Activated effector memory CD4-positive, alpha-beta T cell treated with anti-CD3 and anti-CD28 coated beads, Interleukin-2, amount 50 U/mL, for 16 hours (primary cell): ENCODE results near the gene ANK2.
"Not testable (repeated sequence)": the region's sequence is repeated elsewhere in the genome, so short reads cannot be mapped to it uniquely, and the experiment has no call there.

Source experiments
- DNase-seq: peaks from one replicate; pipeline ENCODE4 v3.0.0-alpha.2; 2020

Gene ANK2

GRCh38 chr4:113052379-113052951 lies 3.0 kb downstream of the ANK2 start:
- DNase-seq = no peak

- DNase-seq = no peak
These were observed 4.4 kb downstream of the ANK2 start for GRCh38 chr4:113053883-113054282.

- no peak for DNase-seq
These were observed 6.9 kb downstream of the ANK2 start for GRCh38 chr4:113056318-113056717.

- no peak for DNase-seq
These were observed 8.4 kb downstream of the ANK2 start for GRCh38 chr4:113057891-113058290.

GRCh38 chr4:113059449-113060182 lies 10.2 kb downstream of the ANK2 start:
- no peak for DNase-seq

GRCh38 chr4:113060853-113061252 lies 11.4 kb downstream of the ANK2 start:
- DNase-seq = no peak

GRCh38 chr4:113064244-113064643 lies 14.8 kb downstream of the ANK2 start:
- no peak for DNase-seq

GRCh38 chr4:113065629-113066028 lies 16.2 kb downstream of the ANK2 start:
- DNase-seq = no peak

- DNase-seq = not testable (repeated sequence)
These were observed 19.3 kb downstream of the ANK2 start for GRCh38 chr4:113068771-113069170.

- no peak for DNase-seq
These were observed 19.9 kb downstream of the ANK2 start for GRCh38 chr4:113069212-113069892.

GRCh38 chr4:113070755-113071154 lies 21.3 kb downstream of the ANK2 start:
- DNase-seq = no peak

GRCh38 chr4:113071274-113071673 lies 21.8 kb downstream of the ANK2 start:
- no peak for DNase-seq

GRCh38 chr4:113071805-113072204 lies 22.4 kb downstream of the ANK2 start:
- DNase-seq = no peak

- DNase-seq = no peak
These were observed 24.1 kb downstream of the ANK2 start for GRCh38 chr4:113073451-113074005.

- DNase-seq = no peak
These were observed 28.1 kb downstream of the ANK2 start for GRCh38 chr4:113077575-113077974.

- DNase-seq = no peak
These were observed 28.6 kb downstream of the ANK2 start for GRCh38 chr4:113078066-113078465.

GRCh38 chr4:113080050-113080449 lies 30.6 kb downstream of the ANK2 start:
- no peak for DNase-seq

- no peak for DNase-seq
These were observed 31.2 kb downstream of the ANK2 start for GRCh38 chr4:113080624-113081023.

GRCh38 chr4:113083346-113083745 lies 33.9 kb downstream of the ANK2 start:
- DNase-seq = no peak

- no peak for DNase-seq
These were observed 36.8 kb downstream of the ANK2 start for GRCh38 chr4:113086172-113086695.

- DNase-seq = no peak
These were observed 38.6 kb downstream of the ANK2 start for GRCh38 chr4:113088050-113088449.

GRCh38 chr4:113090954-113091353 lies 41.5 kb downstream of the ANK2 start:
- no peak for DNase-seq

GRCh38 chr4:113094331-113094730 lies 44.9 kb downstream of the ANK2 start:
- DNase-seq = no peak

- no peak for DNase-seq
These were observed 45.3 kb downstream of the ANK2 start for GRCh38 chr4:113094802-113095201.
